BLaER1 treated with 17β-estradiol and CSF1 and Interleukin-3, amounts not matched to agents 10 nM and 100 nM (cell line): ENCODE data around the gene SASH1.

Experiments used
- H3K27ac ChIP-seq, 11 experiments: shearing (Covaris generic); formaldehyde crosslinking; 2 replicates each; pipeline ENCODE4 v1.8.1; 2022
- H3K27me3 ChIP-seq, 11 experiments: shearing (Covaris generic); formaldehyde crosslinking; 2 replicates each; pipeline ENCODE4 v1.8.1; 2022
- H3K36me3 ChIP-seq, 11 experiments: shearing (Covaris generic); formaldehyde crosslinking; 2 replicates each; pipeline ENCODE4 v1.8.1; 2022
- H3K4me1 ChIP-seq, 10 experiments: shearing (Covaris generic); formaldehyde crosslinking; 2 replicates each; pipeline ENCODE4 v1.8.1; 2022
- H3K4me2 ChIP-seq, 11 experiments: shearing (Covaris generic); formaldehyde crosslinking; 2 replicates each; pipeline ENCODE4 v1.8.1; 2022
- H3K4me3 ChIP-seq, 10 experiments: shearing (Covaris generic); formaldehyde crosslinking; 2 replicates each; pipeline ENCODE4 v1.8.1; 2022
- H3K9ac ChIP-seq, 11 experiments: shearing (Covaris generic); formaldehyde crosslinking; 2 replicates each; pipeline ENCODE4 v1.8.1; 2022
- H3K9me3 ChIP-seq, 11 experiments: shearing (Covaris generic); formaldehyde crosslinking; replicated peaks in 1 of 11; 2 replicates each; pipeline ENCODE4 v1.8.1; 2022
- H4K20me1 ChIP-seq, 11 experiments: shearing (Covaris generic); formaldehyde crosslinking; 2 replicates each; pipeline ENCODE4 v1.8.1; 2022
- Cebpa-rat ChIP-seq, 11 experiments: shearing (Covaris generic); IDR thresholded peaks; 2 replicates each; pipeline ENCODE4 v1.8.1; 2022

The SASH1 gene

DNA sequence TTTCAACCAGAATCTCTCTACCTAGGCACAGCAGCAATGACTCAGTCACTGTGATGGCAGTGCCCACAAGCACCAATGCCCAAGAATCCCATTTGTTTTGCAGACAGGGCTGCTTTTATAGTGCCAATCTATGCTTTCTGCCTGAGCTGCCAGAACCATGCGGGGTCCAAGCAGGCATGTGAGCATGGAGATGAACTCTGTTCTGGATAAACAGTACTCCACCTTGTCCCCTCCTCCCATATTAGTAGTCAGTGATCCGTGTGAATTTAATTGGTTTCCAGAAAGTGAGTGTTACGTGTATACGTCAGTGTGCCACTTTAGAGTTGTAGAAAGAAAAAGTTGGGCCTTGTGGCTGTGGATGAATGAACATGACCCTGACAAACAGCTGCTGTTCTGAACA is 79.4 kb downstream of the SASH1 start:
- Histone ChIP-seq H4K20me1 (peaks cover 0 to 13% (median 0%) of the 10 kb centered on the region in 11 experiments; a peak in 1 of 22 replicates), H3K9ac (no peak overlapping the region), H3K27ac (0 out of 22 replicates have a peak overlapping the region, but pooled peaks of 1 of the 11 experiments have one; percentile 19), H3K27me3 (no peaks in the 10 kb centered on the region), H3K4me3 (no peak overlapping the region), H3K36me3 (no peaks in the 10 kb centered on the region), H3K4me1 (peaks cover 12 to 37% (median 26%) of the 10 kb centered on the region in 10 experiments), H3K4me2 (peak overlapping the region in 3 of 11 experiments; percentile 7 to 37 (median 21); a peak in 4 of 22 replicates), H3K9me3 (no peaks in the 10 kb centered on the region)
- TF ChIP-seq Cebpa-rat (IDR thresholded peaks at IDR 0.05) = no peak

DNA sequence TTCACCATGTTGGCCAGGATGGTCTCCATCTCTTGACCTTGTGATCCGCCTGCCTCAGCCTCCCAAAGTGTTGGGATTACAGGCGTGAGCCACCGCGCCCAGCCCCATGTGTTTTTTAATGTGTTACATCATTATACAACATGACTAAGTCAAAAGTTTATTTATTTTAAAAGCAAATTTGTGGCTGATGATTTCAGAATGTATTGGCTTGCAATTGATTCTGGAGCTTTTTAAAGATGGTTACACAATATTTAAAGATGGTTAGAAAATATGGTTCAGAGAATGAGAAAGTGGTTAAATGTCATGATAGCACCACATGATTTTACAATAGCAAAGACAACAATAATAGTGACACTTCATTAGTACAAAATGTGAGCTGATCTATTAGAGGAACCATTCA is 80.5 kb downstream of the SASH1 start:
- peaks cover 0 to 13% (median 0%) of the 10 kb centered on the region in 11 experiments; a peak in 1 of 22 replicates for H4K20me1 ChIP-seq
- no peak overlapping the region for H3K4me3 ChIP-seq
- peaks cover 13 to 37% (median 26%) of the 10 kb centered on the region in 10 experiments for H3K4me1 ChIP-seq
- H3K27ac ChIP-seq = peak overlapping the region in 1 of 11 experiments; percentile 54; a peak in 2 of 22 replicates
- H3K4me2 ChIP-seq = peak overlapping the region in 6 of 11 experiments; percentile 40 to 72 (median 67); a peak in 9 of 22 replicates
- H3K36me3 ChIP-seq = no peaks in the 10 kb centered on the region
- H3K9ac ChIP-seq = no peak overlapping the region
- H3K9me3 ChIP-seq = no peaks in the 10 kb centered on the region
- H3K27me3 ChIP-seq = no peaks in the 10 kb centered on the region
- no peak for TF ChIP-seq Cebpa-rat (IDR thresholded peaks at IDR 0.05)

DNA sequence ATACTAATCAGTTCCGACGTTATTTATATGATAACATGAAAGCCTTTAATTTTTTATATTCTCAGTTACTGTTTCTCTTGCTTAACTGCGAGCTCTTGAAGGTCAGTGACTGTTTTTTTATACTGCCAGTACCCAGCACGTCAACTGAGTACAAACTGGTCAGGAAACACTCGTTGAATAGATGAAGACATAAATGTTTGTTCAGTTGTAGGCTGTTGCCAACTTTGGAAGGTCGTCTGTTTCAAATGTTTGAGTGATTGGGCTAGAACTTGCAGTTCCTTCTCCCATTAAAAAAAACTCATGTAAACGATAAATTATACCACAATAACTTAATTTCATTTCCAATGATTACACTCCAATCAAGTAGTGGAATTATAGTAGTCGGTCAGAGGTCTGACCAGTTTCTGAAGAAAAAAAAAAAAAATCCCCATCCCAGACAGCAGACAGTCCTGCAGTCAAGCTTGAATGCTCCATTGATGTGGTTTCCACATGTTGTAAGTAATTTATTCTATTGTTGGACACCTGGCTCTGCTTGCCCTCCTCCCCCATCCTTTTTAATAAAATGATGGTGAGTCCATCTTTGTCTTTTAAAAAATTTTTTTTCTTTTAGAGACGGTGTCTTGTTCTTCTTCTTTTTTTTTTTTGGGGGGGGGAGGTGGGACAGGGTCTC is 81.1 kb downstream of the SASH1 start:
- H3K4me1 ChIP-seq = peaks cover 13 to 37% (median 26%) of the 10 kb centered on the region in 10 experiments
- H3K4me2 ChIP-seq = peak overlapping the region in 10 of 11 experiments; percentile 32 to 72 (median 62); a peak in 18 of 22 replicates
- no peak overlapping the region for H3K4me3 ChIP-seq
- peak overlapping the region in 1 of 11 experiments; percentile 21; a peak in 1 of 22 replicates for H3K9ac ChIP-seq
- H3K27ac ChIP-seq = peak overlapping the region in 2 of 11 experiments; percentile 11 to 54; a peak in 2 of 22 replicates
- no peak for TF ChIP-seq Cebpa-rat (IDR thresholded peaks at IDR 0.05)
- H3K27me3 ChIP-seq = no peaks in the 10 kb centered on the region
- no peaks in the 10 kb centered on the region for H3K9me3 ChIP-seq
- H4K20me1 ChIP-seq = peaks cover 0 to 10% (median 0%) of the 10 kb centered on the region in 11 experiments; a peak in 1 of 22 replicates
- no peaks in the 10 kb centered on the region for H3K36me3 ChIP-seq

DNA sequence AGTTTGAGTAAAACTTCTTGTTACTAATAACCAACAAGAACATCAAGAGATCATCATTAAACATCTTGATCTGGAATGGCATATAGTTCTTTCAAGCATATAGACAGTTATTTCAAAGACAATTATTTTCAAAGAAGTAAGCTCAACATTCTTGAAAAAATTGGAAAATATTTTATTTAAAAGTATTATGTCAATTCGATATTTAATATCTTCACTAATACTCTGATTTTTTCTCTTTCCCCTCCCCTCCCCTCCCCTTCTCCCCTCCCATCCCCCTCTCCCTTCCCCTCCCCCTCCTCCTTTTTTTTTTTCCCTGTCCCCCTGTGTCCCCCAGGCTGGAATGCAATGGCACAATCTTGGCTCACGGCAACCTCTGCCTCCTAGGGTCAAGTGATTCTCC is 82.8 kb downstream of the SASH1 start:
- H3K27me3 ChIP-seq = no peaks in the 10 kb centered on the region
- no peak overlapping the region for H3K27ac ChIP-seq
- H3K4me3 ChIP-seq = no peak overlapping the region
- no peaks in the 10 kb centered on the region for H3K9me3 ChIP-seq
- H3K4me2 ChIP-seq = no peak overlapping the region
- peaks cover 0 to 8% (median 0%) of the 10 kb centered on the region in 11 experiments; a peak in 1 of 22 replicates for H4K20me1 ChIP-seq
- TF ChIP-seq Cebpa-rat (IDR thresholded peaks at IDR 0.05) = no peak
- peaks cover 13 to 37% (median 27%) of the 10 kb centered on the region in 10 experiments for H3K4me1 ChIP-seq
- H3K36me3 ChIP-seq = no peaks in the 10 kb centered on the region
- no peak overlapping the region for H3K9ac ChIP-seq

DNA sequence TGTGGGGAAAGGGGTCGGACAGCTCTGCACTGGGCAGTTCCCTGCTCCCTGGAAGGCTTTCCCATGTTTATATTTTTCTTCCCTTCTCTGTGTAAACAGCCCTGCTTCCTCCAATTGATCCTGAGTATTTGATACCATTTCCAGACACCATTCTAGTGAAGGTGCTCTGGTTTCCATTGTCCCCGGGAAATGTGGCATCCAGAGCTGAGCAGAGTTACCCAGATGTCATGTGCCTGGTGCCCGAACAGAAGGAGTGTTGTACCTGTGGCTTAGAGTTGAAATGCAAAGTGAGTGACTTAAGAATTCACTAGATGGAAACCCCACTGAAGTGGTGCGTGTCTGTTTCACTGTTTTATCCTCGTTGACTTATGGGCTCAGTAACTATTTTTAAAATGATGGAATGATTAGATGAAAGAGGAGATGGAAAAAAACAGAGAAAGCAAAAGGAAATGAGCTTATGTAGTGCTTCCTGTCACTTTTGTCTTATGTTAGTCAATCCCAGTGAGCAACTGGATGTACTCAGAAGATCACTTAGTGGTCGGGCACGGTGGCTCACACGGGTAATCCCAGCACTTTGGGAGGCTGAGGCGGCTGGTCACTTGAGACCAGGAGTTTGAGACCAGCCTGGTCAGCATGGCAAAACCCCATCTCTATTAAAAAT is 83.8 kb downstream of the SASH1 start:
- no peaks in the 10 kb centered on the region for H3K36me3 ChIP-seq
- no peak overlapping the region for H3K9ac ChIP-seq
- no peak overlapping the region for H3K27ac ChIP-seq
- H3K4me2 ChIP-seq = peak overlapping the region; percentile 27 to 71 (median 58)
- H3K27me3 ChIP-seq = no peaks in the 10 kb centered on the region
- no peak overlapping the region for H3K4me3 ChIP-seq
- H3K9me3 ChIP-seq = no peaks in the 10 kb centered on the region
- peaks cover 13 to 37% (median 27%) of the 10 kb centered on the region in 10 experiments for H3K4me1 ChIP-seq
- peaks cover 0 to 8% (median 0%) of the 10 kb centered on the region in 11 experiments; a peak in 1 of 22 replicates for H4K20me1 ChIP-seq
- no peak for TF ChIP-seq Cebpa-rat (IDR thresholded peaks at IDR 0.05)

DNA sequence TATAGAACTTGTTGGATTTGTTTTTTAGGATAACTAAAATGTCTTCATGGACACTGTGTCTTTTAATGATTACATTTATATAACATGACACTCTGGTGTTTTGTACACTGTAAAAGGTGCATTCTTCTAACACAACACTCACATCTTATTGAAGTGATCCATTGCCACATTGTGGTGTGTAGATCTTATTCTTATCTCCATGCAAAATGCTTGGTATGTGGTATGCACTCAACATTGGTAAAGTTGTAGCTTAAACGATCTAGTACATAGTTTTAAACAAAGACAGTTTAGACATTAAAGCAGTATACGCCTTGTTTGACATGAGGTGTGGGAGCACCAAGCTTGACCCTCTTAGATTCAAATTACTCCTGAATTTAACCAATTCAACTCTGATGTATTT is 84.7 kb downstream of the SASH1 start:
- no peak for TF ChIP-seq Cebpa-rat (IDR thresholded peaks at IDR 0.05)
- H3K36me3 ChIP-seq = no peaks in the 10 kb centered on the region

DNA sequence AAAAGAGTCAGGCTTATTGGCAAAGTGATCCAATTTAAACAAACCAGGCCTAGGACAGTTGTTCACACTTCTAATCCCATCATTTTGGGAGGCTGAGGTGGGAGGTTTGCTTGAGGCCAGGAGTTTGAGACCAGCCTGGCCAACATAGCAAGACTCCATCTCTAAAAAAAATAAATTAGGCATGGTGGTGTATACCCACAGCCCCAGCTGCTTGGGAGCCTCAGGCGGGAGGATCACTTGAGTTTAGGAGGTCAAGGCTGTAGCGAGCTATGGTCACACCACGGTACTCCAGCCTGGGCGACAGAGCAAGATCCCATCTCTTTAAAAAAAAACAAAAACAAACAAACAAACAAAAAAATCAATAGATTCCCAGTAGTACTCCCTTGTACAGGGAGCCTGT is 86.8 kb downstream of the SASH1 start:
- no peak overlapping the region for H3K4me2 ChIP-seq
- H3K27me3 ChIP-seq = no peaks in the 10 kb centered on the region
- no peaks in the 10 kb centered on the region for H3K9me3 ChIP-seq
- no peaks in the 10 kb centered on the region for H3K36me3 ChIP-seq
- H3K9ac ChIP-seq = no peak overlapping the region
- H3K4me3 ChIP-seq = no peak overlapping the region
- H4K20me1 ChIP-seq = peaks cover 0 to 4% (median 0%) of the 10 kb centered on the region in 11 experiments; a peak in 2 of 22 replicates
- peaks cover 11 to 26% (median 15%) of the 10 kb centered on the region in 10 experiments for H3K4me1 ChIP-seq
- H3K27ac ChIP-seq = no peak overlapping the region
- no peak for TF ChIP-seq Cebpa-rat (IDR thresholded peaks at IDR 0.05)

More for the DNA sequence above, 84.7 kb downstream of the SASH1 start:
- no peak overlapping the region for H3K9ac ChIP-seq
- peaks cover 17 to 34% (median 28%) of the 10 kb centered on the region in 10 experiments for H3K4me1 ChIP-seq
- H4K20me1 ChIP-seq = peaks cover 0 to 8% (median 0%) of the 10 kb centered on the region in 11 experiments; a peak in 1 of 22 replicates
- no peak overlapping the region for H3K27ac ChIP-seq
- H3K9me3 ChIP-seq = no peaks in the 10 kb centered on the region
- H3K4me2 ChIP-seq = peak overlapping the region in 3 of 11 experiments; percentile 27 to 65 (median 58); a peak in 4 of 22 replicates
- no peaks in the 10 kb centered on the region for H3K27me3 ChIP-seq
- no peak overlapping the region for H3K4me3 ChIP-seq

DNA sequence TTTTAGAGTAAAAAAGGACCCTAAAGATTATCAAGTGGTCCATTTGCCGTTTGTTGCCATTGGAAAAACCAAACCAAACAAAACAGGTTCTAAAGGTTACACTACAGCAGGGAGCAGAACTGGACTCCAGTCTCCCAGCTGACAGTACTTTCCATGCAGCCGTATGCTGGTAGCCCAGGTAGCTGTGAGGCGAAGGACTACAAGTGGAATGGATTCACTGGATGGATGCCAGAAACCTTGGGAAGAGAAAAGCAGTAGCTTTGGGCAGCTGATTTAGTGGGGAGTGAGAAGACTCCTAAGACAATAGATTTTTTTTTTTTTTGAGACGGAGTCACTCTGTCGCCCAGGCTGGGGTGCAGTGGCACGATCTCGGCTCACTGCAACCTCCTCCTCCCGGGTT is 88.3 kb downstream of the SASH1 start:
- H3K36me3 ChIP-seq = no peaks in the 10 kb centered on the region
- H3K4me3 ChIP-seq = no peak overlapping the region
- H4K20me1 ChIP-seq = peaks cover 0 to 4% (median 0%) of the 10 kb centered on the region in 11 experiments; a peak in 1 of 22 replicates
- H3K4me2 ChIP-seq = no peak overlapping the region
- no peak for TF ChIP-seq Cebpa-rat (IDR thresholded peaks at IDR 0.05)
- H3K9me3 ChIP-seq = 0 out of 22 replicates have a peak, but pooled peaks cover 0 to under 1% (median 0%) of the 10 kb centered on the region in 11 experiments
- H3K4me1 ChIP-seq = peaks cover 8 to 36% (median 10%) of the 10 kb centered on the region in 10 experiments
- H3K27ac ChIP-seq = no peak overlapping the region
- H3K9ac ChIP-seq = no peak overlapping the region
- H3K27me3 ChIP-seq = no peaks in the 10 kb centered on the region

DNA sequence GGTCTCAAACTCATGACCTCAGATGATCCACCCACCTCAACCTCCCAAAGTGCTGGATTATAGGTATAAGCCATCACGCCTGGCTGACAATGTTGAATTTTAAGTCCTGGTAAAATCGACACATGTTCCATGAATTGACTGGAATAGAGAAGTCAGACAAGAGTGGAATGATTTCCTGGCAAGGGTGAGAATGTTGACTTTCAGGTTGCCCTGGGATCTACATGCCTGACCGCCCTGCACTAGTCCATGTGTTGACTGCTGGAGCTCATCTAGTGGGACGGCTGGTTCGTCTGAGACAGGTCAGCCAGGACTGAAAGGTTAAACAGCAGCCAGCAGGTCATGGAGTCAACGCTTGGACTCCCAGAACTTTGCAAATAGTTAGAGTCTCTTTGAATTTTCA is 88.8 kb downstream of the SASH1 start:
- Histone ChIP-seq H3K9me3 (peaks cover 0 to 5% (median 0%) of the 10 kb centered on the region in 11 experiments; a peak in 1 of 22 replicates), H3K4me2 (no peak overlapping the region), H3K4me3 (no peak overlapping the region), H3K9ac (no peak overlapping the region), H3K27me3 (no peaks in the 10 kb centered on the region), H3K4me1 (peaks cover 5 to 33% (median 6%) of the 10 kb centered on the region in 10 experiments), H3K36me3 (no peaks in the 10 kb centered on the region), H3K27ac (no peak overlapping the region), H4K20me1 (peaks cover 0 to 4% (median 0%) of the 10 kb centered on the region in 11 experiments; a peak in 1 of 22 replicates)
- TF ChIP-seq Cebpa-rat (IDR thresholded peaks at IDR 0.05) = no peak
